Nephron progenitor cell (in vitro differentiated cells): Measurements from ENCODE around the gene FAM131B.

Experiments
- DNase-seq: peaks from one replicate; pipeline ENCODE4 v3.0.0; 2021
- H3K27ac Mint-ChIP-seq: 2 replicates; pipeline ENCODE4 v1.8.0; 2021; ENCODE audit warnings: mild to moderate bottlenecking, moderate library complexity, mixed read lengths
- H3K27me3 Mint-ChIP-seq: 2 replicates; pipeline ENCODE4 v1.8.0; 2021; ENCODE audit warnings: mild to moderate bottlenecking, low read depth, mixed read lengths; ENCODE audit not compliant: poor library complexity
- H3K36me3 Mint-ChIP-seq: 2 replicates; pipeline ENCODE4 v1.8.0; 2021; ENCODE audit warnings: low read depth, mixed read lengths
- H3K4me1 Mint-ChIP-seq: 2 replicates; pipeline ENCODE4 v1.8.0; 2021; ENCODE audit warnings: mixed read lengths
- H3K4me3 Mint-ChIP-seq: 2 replicates; pipeline ENCODE4 v1.8.0; 2021; ENCODE audit warnings: mild to moderate bottlenecking, moderate library complexity, mixed read lengths
- H3K9me3 Mint-ChIP-seq: 2 replicates; pipeline ENCODE4 v1.8.0; 2021; ENCODE audit warnings: mild to moderate bottlenecking, moderate library complexity, mixed read lengths
- TF ChIP-seq, protein P1 (sequence below): fragments of 200-600 bp; sonication (generic); IDR thresholded peaks from 2 replicates; pipeline ENCODE4 v1.5.0; 2021; ENCODE audit warnings: antibody characterized with exemption

Gene FAM131B

DNA sequence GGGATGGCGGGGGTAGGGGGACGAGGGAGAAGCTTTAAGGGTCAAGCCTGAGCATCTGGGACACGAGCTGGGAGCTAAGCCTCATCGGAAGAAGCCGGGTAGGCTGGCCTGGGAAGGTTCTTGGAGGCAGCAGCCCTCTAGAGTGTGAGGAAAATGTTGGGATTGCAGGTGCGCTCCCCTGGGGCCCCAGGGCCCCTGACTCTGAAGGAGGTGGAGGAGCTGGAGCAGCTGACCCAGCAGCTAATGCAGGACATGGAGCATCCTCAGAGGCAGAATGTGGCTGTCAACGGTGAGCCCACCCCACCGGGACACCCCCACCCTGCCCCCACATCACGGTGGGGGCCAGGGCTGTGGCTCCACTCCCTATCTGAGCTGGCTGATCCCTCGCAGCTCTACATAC, 25.5 kb upstream of the FAM131B start:
- H3K27ac Mint-ChIP-seq, result no peak overlapping the region
- peaks cover 12% of the 10 kb centered on the region for H3K4me1 Mint-ChIP-seq
- no peak overlapping the region for H3K4me3 Mint-ChIP-seq
- H3K9me3 Mint-ChIP-seq, result no peaks in the 10 kb centered on the region
- no peak for DNase-seq
- TF ChIP-seq, protein P1, sequence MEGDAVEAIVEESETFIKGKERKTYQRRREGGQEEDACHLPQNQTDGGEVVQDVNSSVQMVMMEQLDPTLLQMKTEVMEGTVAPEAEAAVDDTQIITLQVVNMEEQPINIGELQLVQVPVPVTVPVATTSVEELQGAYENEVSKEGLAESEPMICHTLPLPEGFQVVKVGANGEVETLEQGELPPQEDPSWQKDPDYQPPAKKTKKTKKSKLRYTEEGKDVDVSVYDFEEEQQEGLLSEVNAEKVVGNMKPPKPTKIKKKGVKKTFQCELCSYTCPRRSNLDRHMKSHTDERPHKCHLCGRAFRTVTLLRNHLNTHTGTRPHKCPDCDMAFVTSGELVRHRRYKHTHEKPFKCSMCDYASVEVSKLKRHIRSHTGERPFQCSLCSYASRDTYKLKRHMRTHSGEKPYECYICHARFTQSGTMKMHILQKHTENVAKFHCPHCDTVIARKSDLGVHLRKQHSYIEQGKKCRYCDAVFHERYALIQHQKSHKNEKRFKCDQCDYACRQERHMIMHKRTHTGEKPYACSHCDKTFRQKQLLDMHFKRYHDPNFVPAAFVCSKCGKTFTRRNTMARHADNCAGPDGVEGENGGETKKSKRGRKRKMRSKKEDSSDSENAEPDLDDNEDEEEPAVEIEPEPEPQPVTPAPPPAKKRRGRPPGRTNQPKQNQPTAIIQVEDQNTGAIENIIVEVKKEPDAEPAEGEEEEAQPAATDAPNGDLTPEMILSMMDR, result no peak
- H3K27me3 Mint-ChIP-seq, result no peaks in the 10 kb centered on the region
- H3K36me3 Mint-ChIP-seq, result peaks cover 23% of the 10 kb centered on the region

DNA sequence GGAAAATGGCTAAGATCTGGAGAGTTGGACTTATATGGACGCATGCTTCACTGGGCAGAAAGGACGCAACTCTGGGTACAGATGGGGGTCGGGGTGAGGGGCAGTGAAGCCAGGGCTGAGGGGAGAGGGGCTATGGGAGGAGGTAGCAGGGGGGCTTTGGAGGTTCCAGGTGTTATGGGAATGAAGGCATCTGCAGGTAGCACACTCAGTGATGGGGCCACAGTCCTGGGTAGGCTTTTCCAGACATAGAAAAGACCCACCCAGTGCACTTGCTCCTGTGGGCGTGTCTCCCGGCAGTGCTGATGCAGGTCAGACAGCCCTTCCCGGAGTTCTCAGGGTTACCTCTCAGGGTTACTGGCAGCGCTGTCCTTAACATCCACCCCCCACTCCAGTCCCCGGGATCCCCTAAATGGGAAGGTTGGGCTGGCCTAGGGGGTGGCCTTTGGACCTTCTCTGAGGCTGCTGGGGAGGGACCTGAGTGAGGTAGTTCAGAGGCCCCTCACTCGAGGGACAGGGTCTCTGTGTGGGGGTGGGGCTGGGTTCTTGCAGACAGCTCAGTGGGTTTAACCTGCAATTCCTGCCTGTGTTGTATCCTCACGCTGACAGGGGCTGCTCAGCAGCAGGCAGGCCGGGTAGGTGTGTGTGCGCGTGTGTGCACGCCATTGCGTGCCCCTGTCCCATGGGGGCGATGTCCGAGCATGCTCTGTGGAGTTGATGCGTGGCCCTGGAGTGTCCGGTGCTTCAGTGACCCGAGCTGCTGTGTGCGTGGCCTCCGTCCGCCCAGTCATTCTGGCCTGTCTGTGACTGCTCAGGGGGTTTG, 24.9 kb upstream of the FAM131B start:
- Mint-ChIP-seq H3K4me3 (no peak overlapping the region), H3K4me1 (peaks cover 12% of the 10 kb centered on the region), H3K9me3 (no peaks in the 10 kb centered on the region), H3K27ac (no peak overlapping the region), H3K27me3 (no peaks in the 10 kb centered on the region), H3K36me3 (peaks cover 20% of the 10 kb centered on the region)
- no peak for DNase-seq
- TF ChIP-seq, protein P1, result no peak

DNA sequence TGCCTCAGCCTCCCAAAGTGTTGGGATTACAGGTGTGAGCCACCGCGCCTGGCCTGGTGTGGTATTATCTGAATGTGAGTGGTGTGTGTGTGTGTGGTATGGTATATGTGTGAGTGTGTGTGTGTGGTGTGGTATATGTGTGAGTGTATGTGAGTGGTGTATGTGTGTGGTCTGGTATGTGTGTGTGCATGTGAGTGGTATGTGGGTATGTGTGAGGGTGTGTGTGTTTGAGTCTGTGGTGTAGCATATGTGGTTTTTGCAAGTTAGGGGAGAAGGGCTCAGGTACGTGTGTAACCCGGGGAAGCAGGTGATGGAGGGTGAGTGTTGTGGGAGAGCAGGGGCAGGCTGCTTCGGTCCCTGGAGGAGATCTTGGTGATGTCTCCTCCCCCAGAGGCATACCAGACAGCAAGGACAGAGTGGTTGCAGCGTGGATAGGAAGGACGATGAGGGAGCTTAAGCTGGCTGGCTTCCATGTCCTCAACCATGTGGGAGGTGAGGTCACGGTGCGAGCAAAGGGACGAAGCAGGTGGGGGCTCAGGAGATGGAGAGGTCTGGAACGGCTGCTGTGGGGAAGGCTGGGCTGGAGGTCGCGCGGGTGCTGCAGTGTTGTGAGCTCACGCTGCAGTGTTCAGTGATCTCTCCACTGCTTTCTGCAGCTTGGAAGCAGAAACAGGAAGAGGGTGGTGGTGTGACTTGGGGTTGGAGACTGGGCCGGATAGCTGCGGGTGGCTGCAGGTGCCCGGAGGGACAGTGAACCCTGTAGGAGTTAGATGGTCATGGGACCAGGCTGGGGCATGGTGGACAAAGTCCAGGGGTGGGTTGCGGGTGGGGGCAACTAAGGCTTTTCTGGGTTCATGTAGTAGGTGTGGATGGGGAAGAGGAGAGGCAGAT, 23.6 kb upstream of the FAM131B start:
- TF ChIP-seq, protein P1, result no peak
- DNase-seq, result no peak
- Mint-ChIP-seq H3K9me3 (no peaks in the 10 kb centered on the region), H3K36me3 (peaks cover 20% of the 10 kb centered on the region), H3K4me3 (no peak overlapping the region), H3K27ac (no peak overlapping the region), H3K27me3 (no peaks in the 10 kb centered on the region), H3K4me1 (peaks cover 12% of the 10 kb centered on the region)

DNA sequence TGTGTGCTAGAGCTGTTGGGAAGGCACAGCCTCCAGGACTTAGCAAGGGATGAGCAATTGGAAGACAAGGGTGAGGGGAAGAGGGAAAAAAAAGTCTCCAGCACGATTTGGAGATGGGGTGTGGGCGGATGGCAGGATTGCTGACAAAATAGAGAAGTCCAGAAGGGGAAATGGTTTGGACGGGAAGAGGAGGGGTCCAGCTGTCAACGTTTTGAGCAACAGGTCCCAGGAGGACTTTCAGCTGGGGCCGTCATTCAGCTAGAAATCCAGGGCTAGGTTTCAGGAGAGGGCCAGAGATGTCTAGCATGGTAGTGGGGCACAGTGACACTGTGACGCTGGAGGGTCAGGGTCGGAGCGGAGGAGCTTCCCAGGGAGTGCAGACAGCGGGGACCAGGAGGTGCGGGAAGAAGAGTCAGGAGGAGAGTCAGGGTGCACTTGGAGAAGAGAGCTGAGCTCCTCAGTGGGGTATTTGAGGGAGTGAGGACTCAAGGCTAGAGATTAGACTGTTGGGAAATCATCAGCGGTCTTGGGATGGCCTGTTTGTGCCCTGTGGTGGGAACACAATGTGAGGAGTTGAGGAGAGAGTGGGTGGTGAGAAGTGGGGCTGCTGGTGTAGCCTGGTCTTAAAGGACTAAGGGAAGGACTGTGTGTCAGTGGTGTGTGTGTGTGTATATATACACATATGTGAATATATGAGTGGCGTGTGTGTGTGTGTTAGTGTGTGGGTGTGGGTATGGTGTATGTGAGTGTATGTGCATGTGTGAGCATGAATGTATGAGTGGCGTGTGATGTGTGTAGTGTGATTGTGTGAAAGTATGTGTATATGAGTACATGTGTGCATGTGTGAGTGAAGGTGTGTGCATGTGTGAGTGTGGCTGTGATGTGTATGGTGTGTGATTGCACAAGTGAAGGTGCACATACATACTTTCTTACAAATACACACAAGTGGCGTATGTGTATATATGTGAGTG, 22.4 kb upstream of the FAM131B start:
- H3K27me3 Mint-ChIP-seq, result no peaks in the 10 kb centered on the region
- peaks cover 12% of the 10 kb centered on the region for H3K4me1 Mint-ChIP-seq
- DNase-seq, result no peak
- H3K9me3 Mint-ChIP-seq, result no peaks in the 10 kb centered on the region
- no peak overlapping the region for H3K27ac Mint-ChIP-seq
- H3K36me3 Mint-ChIP-seq, result peaks cover 10% of the 10 kb centered on the region
- TF ChIP-seq, protein P1, result no peak
- no peak overlapping the region for H3K4me3 Mint-ChIP-seq

DNA sequence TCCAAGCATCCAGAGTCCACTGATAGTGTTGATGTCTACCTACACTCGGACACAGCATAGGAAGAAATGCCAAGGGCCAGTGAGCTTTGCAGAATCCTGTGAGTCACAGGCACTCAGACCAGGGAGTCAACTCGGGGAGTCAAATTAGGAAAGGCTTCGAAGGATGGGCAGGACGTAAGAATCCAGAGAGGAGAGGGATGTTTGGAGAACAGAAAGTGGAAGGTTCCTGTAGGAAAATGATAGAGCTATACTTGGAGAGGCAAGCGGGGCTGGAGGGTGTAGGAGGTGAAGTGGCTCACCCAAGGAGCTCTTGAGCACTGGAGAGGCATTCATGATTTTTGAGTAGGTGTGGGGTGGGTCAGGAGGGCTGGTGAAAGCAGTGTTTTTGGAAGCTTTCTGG, 21.6 kb upstream of the FAM131B start:
- Mint-ChIP-seq H3K36me3 (peaks cover 2% of the 10 kb centered on the region), H3K27me3 (no peaks in the 10 kb centered on the region), H3K4me3 (no peak overlapping the region), H3K4me1 (peaks cover 12% of the 10 kb centered on the region), H3K9me3 (no peaks in the 10 kb centered on the region), H3K27ac (no peak overlapping the region)
- DNase-seq, result no peak
- TF ChIP-seq, protein P1, result no peak
